ENCODE results near the gene CDH11. TPM values are rescaled to one million over a fixed set of nuclear protein-coding genes. Genes with fewer than 3 reads are reported as not detected.

The CDH11 gene
- total RNA-seq, 4 donors from 2014 or later, result 22.4 to 47.8 (median 35.6) TPM

GRCh38 chr16:65062736-65063583, 58.9 kb downstream of the CDH11 start:
- 51% methylated on average over 8 of the region's 8 CpGs for WGBS
- H3K36me3 ChIP-seq, result no peaks in the 10 kb centered on the region
- no peaks in the 10 kb centered on the region for H3K27me3 ChIP-seq
- no peak overlapping the region for H3K4me3 ChIP-seq
- no peak overlapping the region for H3K27ac ChIP-seq (replicated peaks in 1 of 4)
- peaks cover 0 to 22% (median 11%) of the 10 kb centered on the region in 4 donors for H3K4me1 ChIP-seq
- no peaks in the 10 kb centered on the region for H3K9me3 ChIP-seq
- TF ChIP-seq CTCF (IDR thresholded peaks at IDR 0.05) (no peak), POLR2A (IDR thresholded peaks at IDR 0.05; ENCODE audit: low read depth) (no peak), POLR2AphosphoS5 (IDR thresholded peaks at IDR 0.05) (no peak)
- intact Hi-C loops (cut with DNase I), result loop anchor here (10.0 kb wide), 1 partner anchor 52 kb away; no protein-coding TSS in a partner anchor
- no peak for DNase-seq (ENCODE audit: extremely low spot score)

DNA sequence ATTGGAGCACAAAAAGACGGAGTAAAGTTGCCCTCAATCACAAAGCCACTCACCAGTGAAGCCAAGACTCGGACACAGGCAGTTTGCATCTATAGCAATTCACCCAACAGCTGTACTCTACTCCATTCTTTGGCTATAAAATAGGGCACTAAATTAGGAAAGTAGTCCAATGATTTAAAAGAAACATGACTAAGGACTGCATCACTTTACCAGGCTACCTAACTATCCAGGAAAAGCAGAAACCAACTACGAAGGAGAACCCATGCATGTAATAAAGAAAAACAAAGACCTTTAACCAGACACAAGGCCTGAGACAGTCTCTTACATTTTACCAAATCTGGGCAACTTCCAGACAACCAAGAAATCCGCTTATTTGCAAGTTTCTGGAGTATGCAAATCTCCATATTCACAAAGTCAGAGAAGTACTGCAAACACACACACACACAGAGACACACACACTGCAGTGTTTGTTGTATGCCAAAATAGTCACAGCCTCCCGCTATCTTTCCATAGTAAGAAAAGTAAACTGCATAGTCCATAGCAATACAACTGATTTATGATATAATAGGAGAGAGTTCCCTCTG, 59.8 kb downstream of the CDH11 start:
- peaks cover 0 to 19% (median 8%) of the 10 kb centered on the region in 4 donors for H3K4me1 ChIP-seq
- no peak for DNase-seq (ENCODE audit: extremely low spot score)
- 81% methylated on average over 5 of the region's 5 CpGs for WGBS
- H3K27ac ChIP-seq (replicated peaks in 1 of 4), result no peak overlapping the region
- H3K9me3 ChIP-seq, result no peaks in the 10 kb centered on the region
- intact Hi-C loops (cut with DNase I), result loop anchor here (10.0 kb wide), 1 partner anchor 53 kb away; no protein-coding TSS in a partner anchor
- H3K4me3 ChIP-seq, result no peak overlapping the region
- H3K27me3 ChIP-seq, result no peaks in the 10 kb centered on the region
- H3K36me3 ChIP-seq, result no peaks in the 10 kb centered on the region
- no peak for TF ChIP-seq POLR2A (IDR thresholded peaks at IDR 0.05; ENCODE audit: low read depth)

DNA sequence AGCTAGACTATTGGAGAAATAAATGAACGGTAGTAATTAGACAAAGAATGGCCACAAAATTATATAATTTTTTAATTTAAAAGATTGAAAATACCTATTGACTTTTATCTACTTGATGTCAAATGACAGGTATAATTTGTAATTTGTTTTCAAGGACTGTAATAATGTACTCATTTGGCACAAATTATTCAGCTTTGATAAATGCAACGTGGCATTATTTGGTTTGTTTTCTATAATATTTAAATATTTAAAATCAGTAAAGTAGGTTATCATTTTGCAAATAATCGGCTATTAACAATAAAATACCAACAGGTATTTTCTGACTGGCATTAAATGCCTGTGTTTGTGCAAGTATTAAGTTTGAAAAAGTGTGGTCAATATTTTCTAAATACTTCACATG, 60.6 kb downstream of the CDH11 start:
- no peak overlapping the region for H3K4me3 ChIP-seq
- no peaks in the 10 kb centered on the region for H3K9me3 ChIP-seq
- intact Hi-C loops (cut with DNase I), result loop anchor here (10.0 kb wide), 1 partner anchor 54 kb away; no protein-coding TSS in a partner anchor
- H3K27me3 ChIP-seq, result no peaks in the 10 kb centered on the region
- no peak overlapping the region for H3K27ac ChIP-seq (replicated peaks in 1 of 4)
- TF ChIP-seq POLR2A (IDR thresholded peaks at IDR 0.05; ENCODE audit: low read depth) (no peak), CTCF (IDR thresholded peaks at IDR 0.05) (no peak), POLR2AphosphoS5 (IDR thresholded peaks at IDR 0.05) (no peak), EP300 (IDR thresholded peaks at IDR 0.05) (no peak)
- WGBS, result 91% methylated on average over 3 of the region's 3 CpGs
- DNase-seq (ENCODE audit: extremely low spot score), result no peak
- H3K36me3 ChIP-seq, result no peaks in the 10 kb centered on the region
- peaks cover 0 to 19% (median 8%) of the 10 kb centered on the region in 4 donors for H3K4me1 ChIP-seq

DNA sequence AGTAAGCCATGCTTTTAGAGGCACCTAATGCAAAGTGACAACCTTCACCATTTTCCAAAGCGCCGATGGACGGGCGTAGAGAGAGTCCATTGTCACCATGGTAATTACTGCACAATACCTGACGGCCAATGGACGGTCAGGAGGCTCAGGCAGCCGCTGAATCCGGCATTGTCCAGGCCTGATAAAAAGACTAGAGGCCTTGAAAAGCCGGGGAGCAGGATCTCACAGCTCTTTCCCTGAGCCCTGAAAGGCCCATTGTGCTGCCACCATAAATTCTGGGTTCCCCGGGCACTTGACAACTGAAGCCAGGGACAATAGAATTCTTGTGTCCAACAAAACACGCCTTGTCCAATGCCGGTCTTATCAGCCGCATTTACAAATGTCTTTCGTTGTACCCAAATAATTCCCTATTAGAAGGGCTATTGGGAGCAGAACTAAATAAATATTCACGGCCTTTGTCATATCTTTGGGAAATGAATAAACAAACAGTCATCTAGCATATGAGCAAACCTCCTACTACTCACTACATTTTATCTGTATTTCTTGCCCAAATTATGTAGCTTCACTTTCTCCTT, 62.4 kb downstream of the CDH11 start:
- no peaks in the 10 kb centered on the region for H3K36me3 ChIP-seq
- H3K27me3 ChIP-seq, result no peaks in the 10 kb centered on the region
- intact Hi-C loops (cut with DNase I), result no loop called here
- H3K4me3 ChIP-seq, result no peak overlapping the region
- peaks cover 0 to 27% (median 10%) of the 10 kb centered on the region in 4 donors for H3K4me1 ChIP-seq
- no peaks in the 10 kb centered on the region for H3K9me3 ChIP-seq
- TF ChIP-seq EP300 (IDR thresholded peaks at IDR 0.05) (no peak), CTCF (IDR thresholded peaks at IDR 0.05) (no peak), POLR2A (IDR thresholded peaks at IDR 0.05; ENCODE audit: low read depth) (no peak), POLR2AphosphoS5 (IDR thresholded peaks at IDR 0.05) (no peak)
- no peak for DNase-seq (ENCODE audit: extremely low spot score)
- no peak overlapping the region for H3K27ac ChIP-seq (replicated peaks in 1 of 4)
- 79% methylated on average over 15 of the region's 15 CpGs for WGBS

GRCh38 chr16:65057184-65057583, 64.7 kb downstream of the CDH11 start:
- Histone ChIP-seq H3K36me3 (peaks cover 0 to 14% (median 0%) of the 10 kb centered on the region in 4 donors), H3K27ac (replicated peaks in 1 of 4) (no peak overlapping the region), H3K4me1 (peaks cover 0 to 18% (median 3%) of the 10 kb centered on the region in 4 donors), H3K9me3 (no peaks in the 10 kb centered on the region), H3K27me3 (no peaks in the 10 kb centered on the region), H3K4me3 (no peak overlapping the region)
- DNase-seq (ENCODE audit: extremely low spot score), result no peak
- intact Hi-C loops (cut with DNase I), result no loop called here
- TF ChIP-seq CTCF (IDR thresholded peaks at IDR 0.05), result no peak
- 86% methylated on average over 3 of the region's 3 CpGs for WGBS
